Left ventricle myocardium inferior (tissue), 1 donor: Measurements from ENCODE around the gene GJA4. TPM values are rescaled to one million over a fixed set of nuclear protein-coding genes. Genes with fewer than 3 reads are reported as not detected.

ENCODE experiments used
- DNase-seq: peaks from one replicate; pipeline ENCODE4 v3.0.0-alpha.2; 2020
- H3K27ac ChIP-seq: fragments of 200-600 bp; replicated peaks from 2 replicates; pipeline ENCODE4 v1.8.0; 2021
- H3K27me3 ChIP-seq: fragments of 200-600 bp; 2 replicates; pipeline ENCODE4 v1.8.0; 2021; ENCODE audit warnings: low read depth
- H3K36me3 ChIP-seq: fragments of 200-600 bp; 2 replicates; pipeline ENCODE4 v1.8.0; 2021
- H3K4me1 ChIP-seq: fragments of 200-600 bp; 2 replicates; pipeline ENCODE4 v1.8.0; 2021
- H3K4me3 ChIP-seq: fragments of 200-600 bp; 2 replicates; pipeline ENCODE4 v1.8.0; 2021; ENCODE audit warnings: mild to moderate bottlenecking, moderate library complexity
- H3K9me3 ChIP-seq: fragments of 200-600 bp; replicated peaks from 2 replicates; pipeline ENCODE4 v1.8.0; 2021
- intact Hi-C: fragments of 100-400 bp; cut with micrococcal nuclease; formaldehyde crosslinking; loops from one replicate; pipeline ENCODE4 v1.11.0; 2022
- total RNA-seq: library from RNA; stranded (reverse); fragmentation: NEBNext Ultra II Directional; extraction: Animal tissue kit (Norgen Biotek cat#: 25700); gene quantifications from one replicate; pipeline ENCODE4 v1.2.1, GENCODE V29; 2021
- TF ChIP-seq, protein P1 (sequence below): fragments of 200-600 bp; IDR thresholded peaks from 2 replicates; pipeline ENCODE4 v1.8.0; 2021; ENCODE audit warnings: antibody characterized with exemption, mild to moderate bottlenecking, borderline replicate concordance
- donor health status: DM: no; HTN: yes; CAD: no; lungs with severe emphysema.

Gene GJA4
- total RNA-seq, 1 donor from 2014 or later, result 27.0 TPM

- Histone ChIP-seq H3K36me3 (peaks cover 8% of the 10 kb centered on the region), H3K27me3 (no peaks in the 10 kb centered on the region), H3K27ac (no peak overlapping the region), H3K9me3 (peaks cover 20% of the 10 kb centered on the region), H3K4me1 (peaks cover 24% of the 10 kb centered on the region), H3K4me3 (no peak overlapping the region)
- intact Hi-C loops, result no loop called here
- TF ChIP-seq, protein P1, sequence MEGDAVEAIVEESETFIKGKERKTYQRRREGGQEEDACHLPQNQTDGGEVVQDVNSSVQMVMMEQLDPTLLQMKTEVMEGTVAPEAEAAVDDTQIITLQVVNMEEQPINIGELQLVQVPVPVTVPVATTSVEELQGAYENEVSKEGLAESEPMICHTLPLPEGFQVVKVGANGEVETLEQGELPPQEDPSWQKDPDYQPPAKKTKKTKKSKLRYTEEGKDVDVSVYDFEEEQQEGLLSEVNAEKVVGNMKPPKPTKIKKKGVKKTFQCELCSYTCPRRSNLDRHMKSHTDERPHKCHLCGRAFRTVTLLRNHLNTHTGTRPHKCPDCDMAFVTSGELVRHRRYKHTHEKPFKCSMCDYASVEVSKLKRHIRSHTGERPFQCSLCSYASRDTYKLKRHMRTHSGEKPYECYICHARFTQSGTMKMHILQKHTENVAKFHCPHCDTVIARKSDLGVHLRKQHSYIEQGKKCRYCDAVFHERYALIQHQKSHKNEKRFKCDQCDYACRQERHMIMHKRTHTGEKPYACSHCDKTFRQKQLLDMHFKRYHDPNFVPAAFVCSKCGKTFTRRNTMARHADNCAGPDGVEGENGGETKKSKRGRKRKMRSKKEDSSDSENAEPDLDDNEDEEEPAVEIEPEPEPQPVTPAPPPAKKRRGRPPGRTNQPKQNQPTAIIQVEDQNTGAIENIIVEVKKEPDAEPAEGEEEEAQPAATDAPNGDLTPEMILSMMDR, result no peak
- DNase-seq, result no peak
Measured at GRCh38 chr1:34822202-34822601, 29.4 kb downstream of the GJA4 start.

GRCh38 chr1:34824817-34825454 lies 32.1 kb downstream of the GJA4 start:
- H3K36me3 ChIP-seq, result peaks cover 8% of the 10 kb centered on the region
- no peak overlapping the region for H3K4me3 ChIP-seq
- peak overlapping the region; percentile 76 for H3K27ac ChIP-seq
- intact Hi-C loops, result no loop called here
- no peaks in the 10 kb centered on the region for H3K27me3 ChIP-seq
- H3K4me1 ChIP-seq, result peaks cover 29% of the 10 kb centered on the region
- DNase-seq, result no peak
- TF ChIP-seq, protein P1, result no peak
- H3K9me3 ChIP-seq, result peaks cover 20% of the 10 kb centered on the region

DNA sequence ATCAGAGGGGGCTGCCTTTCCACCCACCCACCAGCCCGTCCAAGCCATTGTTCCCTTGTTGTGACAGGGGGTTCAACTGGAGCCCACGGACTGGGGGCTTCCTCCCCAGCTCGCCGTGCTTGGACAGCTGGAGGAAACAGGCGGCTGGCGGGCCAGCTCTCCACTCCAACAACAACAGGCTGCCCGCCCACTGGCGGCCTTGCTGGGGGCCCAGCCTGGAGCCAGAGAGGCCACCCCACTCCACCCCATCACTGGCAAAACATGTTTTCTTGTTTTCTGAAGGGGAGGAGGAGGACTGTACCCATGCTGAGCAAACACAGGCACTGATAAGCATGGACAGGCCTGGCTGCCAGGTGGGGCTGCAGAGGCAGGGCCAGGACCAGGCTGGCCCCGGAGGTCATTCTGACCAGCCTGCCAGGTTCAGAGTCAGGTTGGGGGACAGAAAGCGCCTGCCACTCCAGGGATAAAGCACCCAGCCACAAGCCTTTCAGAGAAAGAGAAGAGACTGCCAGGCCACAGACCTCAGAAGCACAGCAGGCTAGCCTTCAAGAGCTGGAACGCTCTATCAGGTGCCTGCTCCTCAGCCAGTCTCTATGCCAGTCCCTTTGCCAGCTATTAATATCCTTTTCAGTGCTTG lies 32.8 kb downstream of the GJA4 start:
- H3K4me1 ChIP-seq, result peaks cover 29% of the 10 kb centered on the region
- TF ChIP-seq, protein P1, result no peak
- intact Hi-C loops, result no loop called here
- H3K27me3 ChIP-seq, result no peaks in the 10 kb centered on the region
- DNase-seq, result peak; percentile 19
- H3K36me3 ChIP-seq, result peaks cover 8% of the 10 kb centered on the region
- no peak overlapping the region for H3K4me3 ChIP-seq
- H3K9me3 ChIP-seq, result peaks cover 14% of the 10 kb centered on the region
- peak overlapping the region; percentile 76 for H3K27ac ChIP-seq

- intact Hi-C loops, result no loop called here
- Histone ChIP-seq H3K4me3 (no peak overlapping the region), H3K27me3 (no peaks in the 10 kb centered on the region), H3K27ac (no peak overlapping the region), H3K9me3 (peaks cover 11% of the 10 kb centered on the region), H3K36me3 (peaks cover 8% of the 10 kb centered on the region), H3K4me1 (peaks cover 41% of the 10 kb centered on the region)
- TF ChIP-seq, protein P1, result no peak
- DNase-seq, result no peak
Measured at GRCh38 chr1:34827341-34827941, 34.6 kb downstream of the GJA4 start.

DNA sequence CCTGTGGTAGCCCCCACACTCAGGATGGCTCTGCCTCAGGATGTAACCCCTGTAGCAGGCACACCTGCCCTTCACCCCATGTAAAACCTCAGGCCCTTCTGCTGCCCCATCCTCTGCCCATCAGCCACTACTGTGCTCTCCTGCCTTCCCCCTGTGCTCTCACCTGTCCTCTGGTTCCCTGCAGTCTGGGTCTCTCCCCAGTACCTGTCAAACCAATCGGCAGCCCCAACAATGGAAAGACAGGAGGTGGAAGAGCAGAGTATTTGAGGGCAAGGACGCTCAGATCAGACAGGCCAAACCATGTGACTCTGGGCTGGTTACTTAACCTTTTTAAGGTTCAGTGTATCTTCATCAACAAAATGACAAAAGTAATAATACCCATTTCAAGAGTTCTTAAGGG lies 35.8 kb downstream of the GJA4 start:
- Histone ChIP-seq H3K4me1 (peaks cover 47% of the 10 kb centered on the region), H3K27me3 (no peaks in the 10 kb centered on the region), H3K27ac (peak overlapping the region; percentile 48)

More for the DNA sequence above, 35.8 kb downstream of the GJA4 start:
- intact Hi-C loops, result no loop called here
- DNase-seq, result no peak
- H3K9me3 ChIP-seq, result peaks cover 7% of the 10 kb centered on the region
- H3K36me3 ChIP-seq, result peaks cover 6% of the 10 kb centered on the region
- H3K4me3 ChIP-seq, result no peak overlapping the region
- TF ChIP-seq, protein P1, result no peak
